MM.1S (cell line): Measurements from ENCODE around the gene DLX5.

ENCODE experiments used
- DNase-seq: peaks from one replicate; pipeline ENCODE4 v3.0.0-alpha.2; 2015
- H2AFZ ChIP-seq: fragments of 300-600 bp; sonication (generic); 2 replicates; pipeline ENCODE4 v1.6.0; 2016; ENCODE audit warnings: antibody characterized with exemption, low read length
- H3F3A ChIP-seq: fragments of 300-600 bp; sonication (generic); 2 replicates; pipeline ENCODE4 v1.6.1; 2016; ENCODE audit warnings: mild to moderate bottlenecking, antibody characterized with exemption, low read length, moderate library complexity, mixed read lengths; ENCODE audit not compliant: insufficient read depth
- H3K27ac ChIP-seq: fragments of 300-600 bp; sonication (generic); 2 replicates; pipeline ENCODE4 v1.5.1; 2016; ENCODE audit warnings: mild to moderate bottlenecking, low read length
- H3K27me3 ChIP-seq: fragments of 300-600 bp; sonication (generic); replicated peaks from 2 replicates; pipeline ENCODE4 v1.6.0; 2016; ENCODE audit warnings: low read length; ENCODE audit not compliant: insufficient read depth
- H3K36me3 ChIP-seq: fragments of 300-600 bp; sonication (generic); replicated peaks from 2 replicates; pipeline ENCODE4 v1.6.1; 2016; ENCODE audit warnings: mild to moderate bottlenecking, low read length, mixed read lengths; ENCODE audit not compliant: insufficient read depth
- H3K4me1 ChIP-seq: fragments of 300-600 bp; sonication (generic); 2 replicates; pipeline ENCODE4 v1.6.1; 2016; ENCODE audit warnings: low read length, mixed read lengths
- H3K4me2 ChIP-seq: fragments of 300-600 bp; sonication (generic); 2 replicates; pipeline ENCODE4 v1.6.0; 2016; ENCODE audit warnings: low read depth, low read length
- H3K4me3 ChIP-seq: fragments of 300-600 bp; sonication (generic); 2 replicates; pipeline ENCODE4 v1.5.1; 2016; ENCODE audit warnings: low read length, mixed read lengths
- H3K79me2 ChIP-seq: fragments of 300-600 bp; sonication (generic); 2 replicates; pipeline ENCODE4 v1.6.1; 2016; ENCODE audit warnings: mixed run types, low read length, mixed read lengths
- H3K9ac ChIP-seq: fragments of 300-600 bp; sonication (generic); 2 replicates; pipeline ENCODE4 v1.6.1; 2016; ENCODE audit warnings: low read length, mixed read lengths
- H3K9me2 ChIP-seq: fragments of 300-600 bp; sonication (generic); replicated peaks from 2 replicates; pipeline ENCODE4 v1.6.1; 2016; ENCODE audit warnings: mild to moderate bottlenecking, low read length, mixed read lengths; ENCODE audit not compliant: insufficient read depth
- H3K9me3 ChIP-seq: fragments of 300-600 bp; sonication (generic); replicated peaks from 2 replicates; pipeline ENCODE4 v1.6.1; 2016; ENCODE audit warnings: mild to moderate bottlenecking, low read length, mixed read lengths; ENCODE audit not compliant: insufficient read depth
- H4K20me1 ChIP-seq: fragments of 300-600 bp; sonication (generic); 2 replicates; pipeline ENCODE4 v1.6.1; 2016; ENCODE audit warnings: mild to moderate bottlenecking, low read length, moderate library complexity, mixed read lengths; ENCODE audit not compliant: insufficient read depth
- CTCF ChIP-seq: fragments of 300-600 bp; sonication (generic); IDR thresholded peaks from 2 replicates; pipeline ENCODE4 v1.5.1; 2016; ENCODE audit warnings: antibody characterized with exemption, low read length, mixed read lengths
- EZH2 ChIP-seq: fragments of 300-600 bp; sonication (generic); optimal IDR thresholded peaks from 2 replicates; pipeline ENCODE3; 2017; ENCODE audit warnings: low read depth, mild to moderate bottlenecking, antibody characterized with exemption, low read length, mixed read lengths
- EZH2phosphoT487 ChIP-seq: fragments of 300-600 bp; sonication (generic); IDR thresholded peaks from 2 replicates; pipeline ENCODE4 v1.6.1; 2018; ENCODE audit warnings: antibody characterized with exemption, low read length

DLX5 gene

DNA sequence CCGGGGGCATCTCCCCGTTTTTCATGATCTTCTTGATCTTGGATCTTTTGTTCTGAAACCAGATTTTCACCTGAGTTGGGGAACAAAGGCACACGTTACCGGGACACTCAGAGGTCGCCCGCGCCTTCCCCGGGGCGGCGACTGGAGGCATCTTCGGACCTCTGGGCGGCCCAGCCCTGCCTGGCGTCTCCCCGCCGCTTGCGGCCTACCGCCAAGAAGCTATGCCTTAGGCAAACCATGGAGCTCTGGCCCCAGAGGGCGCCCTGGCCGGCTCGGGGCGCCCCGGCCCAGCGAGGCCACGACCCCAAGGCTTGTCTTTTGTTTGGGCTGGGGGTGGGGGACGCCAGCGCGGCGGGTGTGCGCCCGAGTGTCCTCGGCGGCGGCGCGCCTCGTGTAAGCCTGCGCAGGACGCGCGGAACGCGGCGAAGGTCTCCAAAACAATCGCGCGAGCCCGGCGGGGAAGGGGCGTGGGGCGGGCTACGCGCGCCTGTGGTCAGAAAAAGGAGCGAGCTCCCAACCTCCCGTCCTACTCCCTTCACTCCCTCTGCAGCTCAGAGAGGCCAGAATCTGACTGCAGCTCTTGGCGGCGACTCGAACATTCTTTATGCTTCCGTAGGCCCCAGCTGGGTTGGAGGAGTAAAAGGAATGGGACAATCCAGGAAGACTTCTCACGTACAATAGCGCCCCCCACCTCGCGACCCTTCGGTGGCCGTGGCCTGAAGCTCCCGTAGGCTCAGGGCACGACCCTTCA, 3.5 kb downstream of the DLX5 start:
- no peak for TF ChIP-seq EZH2
- TF ChIP-seq EZH2phosphoT487, result no peak
- TF ChIP-seq CTCF, result no peak

GRCh38 chr7:97020601-97020995, 4.0 kb downstream of the DLX5 start:
- Histone ChIP-seq H3K36me3 (no peaks in the 10 kb centered on the region), H3K9me3 (no peaks in the 10 kb centered on the region), H3F3A (no peaks in the 10 kb centered on the region), H2AFZ (no peak overlapping the region), H3K4me1 (no peaks in the 10 kb centered on the region), H3K4me2 (no peak overlapping the region), H3K4me3 (no peak overlapping the region), H3K27me3 (peaks cover 51% of the 10 kb centered on the region), H3K9me2 (no peaks in the 10 kb centered on the region), H3K79me2 (no peaks in the 10 kb centered on the region), H3K27ac (no peak overlapping the region), H3K9ac (no peak overlapping the region), H4K20me1 (no peaks in the 10 kb centered on the region)
- no peak for DNase-seq
- TF ChIP-seq EZH2phosphoT487, result no peak
- TF ChIP-seq CTCF, result no peak
- TF ChIP-seq EZH2, result no peak

More for the DNA sequence above, 3.5 kb downstream of the DLX5 start:
- no peak overlapping the region for H3K4me3 ChIP-seq
- no peak overlapping the region for H3K9ac ChIP-seq
- H3F3A ChIP-seq, result no peaks in the 10 kb centered on the region
- no peaks in the 10 kb centered on the region for H3K9me2 ChIP-seq
- H3K4me2 ChIP-seq, result no peak overlapping the region
- H3K27me3 ChIP-seq, result peaks cover 57% of the 10 kb centered on the region
- no peaks in the 10 kb centered on the region for H3K9me3 ChIP-seq
- no peaks in the 10 kb centered on the region for H4K20me1 ChIP-seq
- no peaks in the 10 kb centered on the region for H3K36me3 ChIP-seq
- no peak overlapping the region for H3K27ac ChIP-seq
- H3K4me1 ChIP-seq, result no peaks in the 10 kb centered on the region
- no peaks in the 10 kb centered on the region for H3K79me2 ChIP-seq
- no peak overlapping the region for H2AFZ ChIP-seq
- no peak for DNase-seq

DNA sequence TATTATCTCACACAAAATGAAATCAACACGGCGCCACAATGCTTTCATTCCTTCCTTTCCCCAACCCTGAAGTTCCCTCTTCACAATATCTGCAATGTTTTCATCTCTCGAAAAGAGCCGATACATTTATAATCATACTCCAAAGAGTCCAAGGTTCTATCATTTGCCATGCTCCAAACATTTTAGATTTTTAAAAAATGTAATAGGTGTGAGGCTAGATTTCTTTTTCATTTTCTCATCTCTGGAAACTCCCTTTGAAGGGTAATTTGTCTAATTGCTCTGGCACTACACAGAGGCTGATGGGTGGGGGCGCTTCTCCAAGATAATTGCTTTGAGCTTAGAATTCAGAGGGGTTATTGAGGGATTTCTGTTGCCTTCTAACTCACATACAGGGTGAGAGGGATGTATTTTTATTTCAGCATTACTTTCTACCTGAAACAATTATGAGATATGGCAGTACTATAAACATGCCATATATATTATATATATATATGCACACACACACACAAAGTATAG, 4.9 kb downstream of the DLX5 start:
- Histone ChIP-seq H3K27me3 (peaks cover 45% of the 10 kb centered on the region), H3K27ac (no peak overlapping the region), H3K4me3 (no peak overlapping the region), H2AFZ (no peak overlapping the region), H3K9ac (no peak overlapping the region), H4K20me1 (no peaks in the 10 kb centered on the region), H3K9me3 (no peaks in the 10 kb centered on the region), H3K4me1 (no peaks in the 10 kb centered on the region), H3K36me3 (no peaks in the 10 kb centered on the region), H3K4me2 (no peak overlapping the region), H3F3A (no peaks in the 10 kb centered on the region), H3K9me2 (no peaks in the 10 kb centered on the region), H3K79me2 (no peaks in the 10 kb centered on the region)
- DNase-seq, result no peak
- TF ChIP-seq EZH2phosphoT487, result no peak
- TF ChIP-seq EZH2, result no peak
- no peak for TF ChIP-seq CTCF
